Lower leg skin (tissue), 3 donors: ENCODE data around the gene HORMAD1.

Source experiments
- POLR2A ChIP-seq, 2 donors: fragments of 450-650 bp; IDR thresholded peaks; one replicate each; pipeline ENCODE4 v1.6.1; 2016 to 2017; ENCODE audit warnings: antibody characterized with exemption in 2 of 2, mild to moderate bottlenecking in 1 of 2, moderate library complexity in 1 of 2
- TF ChIP-seq, protein P1 (sequence below), 3 donors: fragments of 450-650 bp; IDR thresholded peaks; one replicate each; pipeline ENCODE4 v1.5.1; 2016; ENCODE audit warnings: antibody characterized with exemption in 3 of 3, mild to moderate bottlenecking in 3 of 3, moderate library complexity in 2 of 3

DNA sequence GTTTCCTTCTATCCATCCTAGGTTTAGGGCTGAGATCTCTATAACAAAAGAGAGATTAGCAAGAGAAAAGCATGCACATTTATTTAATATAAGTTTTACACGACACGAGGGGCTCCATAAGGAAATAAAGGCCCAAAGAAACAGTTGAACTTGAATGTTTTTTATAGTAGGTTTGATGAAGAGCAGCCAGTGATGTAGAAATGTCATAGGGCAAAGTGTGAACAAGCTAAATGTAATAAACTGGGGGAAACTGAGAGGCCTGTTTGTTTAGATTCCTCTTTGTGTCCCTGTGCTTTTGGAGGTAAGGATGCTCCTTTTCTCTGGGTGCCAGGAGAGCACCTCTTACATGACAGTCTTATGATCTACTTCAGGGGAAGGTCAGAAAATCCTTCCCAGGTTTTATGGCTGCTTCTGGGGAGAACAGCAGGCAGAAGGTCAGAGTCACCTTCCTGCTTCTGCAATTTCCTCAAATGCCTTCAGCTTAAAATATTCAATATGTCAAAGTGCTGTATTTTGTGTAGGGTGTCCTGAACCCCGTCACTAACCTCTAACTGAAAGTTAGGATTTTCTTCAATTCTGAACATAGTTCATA lies 9.5 kb upstream of the HORMAD1 start:
- TF ChIP-seq, protein P1, sequence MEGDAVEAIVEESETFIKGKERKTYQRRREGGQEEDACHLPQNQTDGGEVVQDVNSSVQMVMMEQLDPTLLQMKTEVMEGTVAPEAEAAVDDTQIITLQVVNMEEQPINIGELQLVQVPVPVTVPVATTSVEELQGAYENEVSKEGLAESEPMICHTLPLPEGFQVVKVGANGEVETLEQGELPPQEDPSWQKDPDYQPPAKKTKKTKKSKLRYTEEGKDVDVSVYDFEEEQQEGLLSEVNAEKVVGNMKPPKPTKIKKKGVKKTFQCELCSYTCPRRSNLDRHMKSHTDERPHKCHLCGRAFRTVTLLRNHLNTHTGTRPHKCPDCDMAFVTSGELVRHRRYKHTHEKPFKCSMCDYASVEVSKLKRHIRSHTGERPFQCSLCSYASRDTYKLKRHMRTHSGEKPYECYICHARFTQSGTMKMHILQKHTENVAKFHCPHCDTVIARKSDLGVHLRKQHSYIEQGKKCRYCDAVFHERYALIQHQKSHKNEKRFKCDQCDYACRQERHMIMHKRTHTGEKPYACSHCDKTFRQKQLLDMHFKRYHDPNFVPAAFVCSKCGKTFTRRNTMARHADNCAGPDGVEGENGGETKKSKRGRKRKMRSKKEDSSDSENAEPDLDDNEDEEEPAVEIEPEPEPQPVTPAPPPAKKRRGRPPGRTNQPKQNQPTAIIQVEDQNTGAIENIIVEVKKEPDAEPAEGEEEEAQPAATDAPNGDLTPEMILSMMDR (IDR thresholded peaks at IDR 0.05) = no peak
- no peak for TF ChIP-seq POLR2A (IDR thresholded peaks at IDR 0.05)
